Measurements from ENCODE around the gene PCDHA6. TPM values are rescaled to one million over a fixed set of nuclear protein-coding genes. Genes with fewer than 3 reads are reported as not detected.
"Not testable (repeated sequence)": the region's sequence is repeated elsewhere in the genome, so short reads cannot be mapped to it uniquely, and the experiment has no call there.

Gene PCDHA6
- total RNA-seq, 1 donor from 2014 or later, result 0.32 TPM

DNA sequence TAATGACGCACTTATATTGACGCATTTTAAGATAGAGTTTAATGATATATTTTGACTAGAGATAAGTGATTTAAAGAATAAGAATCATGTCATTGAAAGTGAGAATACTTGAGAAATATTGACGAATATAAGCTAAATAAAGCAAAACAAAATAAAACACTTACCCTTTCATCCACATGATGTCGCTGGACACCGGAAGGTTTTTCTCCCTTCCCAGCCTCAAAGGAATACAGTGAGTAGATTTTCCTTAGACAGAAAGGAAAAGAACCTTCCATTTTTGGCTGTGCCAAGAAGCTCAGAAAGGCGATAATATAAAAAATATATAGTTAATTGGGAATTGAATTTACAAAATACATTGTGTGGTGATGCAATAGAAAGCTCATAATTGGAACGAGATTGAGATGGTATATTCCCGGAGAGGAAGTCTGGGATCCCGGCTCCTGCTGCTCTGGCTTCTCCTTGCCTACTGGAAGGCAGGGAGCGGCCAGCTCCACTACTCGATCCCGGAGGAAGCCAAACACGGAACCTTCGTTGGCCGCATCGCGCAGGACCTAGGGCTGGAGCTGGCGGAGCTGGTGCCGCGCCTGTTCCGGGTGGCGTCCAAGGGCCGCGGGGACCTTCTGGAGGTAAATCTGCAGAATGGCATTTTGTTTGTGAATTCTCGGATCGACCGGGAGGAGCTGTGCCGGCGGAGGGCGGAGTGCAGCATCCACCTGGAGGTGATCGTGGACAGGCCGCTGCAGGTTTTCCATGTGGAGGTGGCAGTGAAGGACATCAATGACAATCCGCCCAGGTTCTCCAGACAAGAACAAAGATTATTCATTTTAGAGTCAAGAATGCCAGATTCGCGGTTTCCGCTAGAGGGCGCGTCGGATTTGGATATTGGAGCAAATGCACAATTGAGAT is 6.1 kb upstream of the PCDHA6 start, which contains the start of gene PCDHA5:
PCDHA5 (plus strand) TSS at position 239 of the 906 bp plus-strand sequence.
- DNase-seq (ENCODE audit: low spot score), result no peak

DNA sequence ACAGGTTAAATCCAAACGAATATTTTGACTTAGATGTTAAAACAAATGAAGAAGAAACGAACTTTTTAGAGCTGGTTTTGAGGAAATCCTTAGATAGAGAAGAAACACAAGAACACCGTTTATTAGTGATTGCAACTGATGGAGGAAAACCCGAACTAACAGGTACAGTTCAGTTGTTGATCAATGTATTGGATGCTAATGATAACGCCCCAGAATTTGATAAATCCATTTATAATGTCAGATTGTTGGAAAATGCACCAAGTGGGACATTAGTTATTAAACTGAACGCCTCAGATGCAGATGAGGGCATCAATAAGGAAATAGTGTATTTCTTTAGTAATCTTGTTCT is 5.5 kb upstream of the PCDHA6 start:
- DNase-seq (ENCODE audit: low spot score), result no peak

DNA sequence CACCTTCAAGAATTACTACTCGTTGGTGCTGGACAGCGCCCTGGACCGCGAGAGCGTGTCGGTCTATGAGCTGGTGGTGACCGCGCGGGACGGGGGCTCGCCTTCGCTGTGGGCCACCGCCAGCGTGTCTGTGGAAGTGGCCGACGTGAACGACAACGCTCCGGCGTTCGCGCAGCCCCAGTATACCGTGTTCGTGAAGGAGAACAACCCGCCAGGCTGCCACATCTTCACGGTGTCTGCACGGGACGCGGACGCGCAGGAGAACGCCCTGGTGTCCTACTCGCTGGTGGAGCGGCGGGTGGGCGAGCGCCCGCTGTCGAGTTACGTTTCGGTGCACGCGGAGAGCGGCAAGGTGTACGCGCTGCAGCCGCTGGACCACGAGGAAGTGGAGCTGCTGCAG is 4.8 kb upstream of the PCDHA6 start:
- not testable (repeated sequence) for DNase-seq (ENCODE audit: low spot score)

DNA sequence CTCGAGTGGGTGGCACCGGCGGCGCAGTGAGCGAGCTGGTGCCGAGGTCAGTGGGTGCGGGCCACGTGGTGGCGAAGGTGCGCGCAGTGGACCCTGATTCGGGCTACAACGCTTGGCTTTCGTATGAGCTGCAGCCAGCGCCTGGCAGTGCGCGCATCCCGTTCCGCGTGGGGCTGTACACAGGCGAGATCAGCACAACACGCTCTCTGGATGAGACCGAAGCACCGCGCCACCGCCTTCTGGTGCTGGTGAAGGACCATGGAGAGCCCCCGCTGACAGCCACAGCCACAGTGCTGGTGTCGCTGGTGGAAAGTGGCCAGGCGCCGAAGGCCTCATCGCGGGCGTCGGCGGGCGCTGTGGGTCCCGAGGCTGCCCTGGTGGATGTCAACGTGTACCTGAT is 4.3 kb upstream of the PCDHA6 start:
- DNase-seq (ENCODE audit: low spot score), result no peak

DNA sequence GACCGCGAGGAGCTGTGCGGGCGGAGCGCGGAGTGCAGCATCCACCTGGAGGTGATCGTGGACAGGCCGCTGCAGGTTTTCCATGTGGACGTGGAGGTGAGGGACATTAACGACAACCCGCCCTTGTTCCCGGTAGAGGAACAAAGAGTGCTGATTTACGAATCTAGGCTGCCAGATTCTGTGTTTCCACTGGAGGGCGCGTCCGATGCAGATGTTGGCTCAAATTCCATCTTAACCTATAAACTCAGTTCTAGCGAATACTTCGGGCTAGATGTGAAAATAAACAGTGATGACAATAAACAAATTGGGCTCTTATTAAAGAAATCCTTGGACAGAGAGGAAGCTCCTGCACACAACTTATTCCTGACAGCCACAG is 590 bp downstream of the PCDHA6 start:
- no peak for DNase-seq (ENCODE audit: low spot score)

DNA sequence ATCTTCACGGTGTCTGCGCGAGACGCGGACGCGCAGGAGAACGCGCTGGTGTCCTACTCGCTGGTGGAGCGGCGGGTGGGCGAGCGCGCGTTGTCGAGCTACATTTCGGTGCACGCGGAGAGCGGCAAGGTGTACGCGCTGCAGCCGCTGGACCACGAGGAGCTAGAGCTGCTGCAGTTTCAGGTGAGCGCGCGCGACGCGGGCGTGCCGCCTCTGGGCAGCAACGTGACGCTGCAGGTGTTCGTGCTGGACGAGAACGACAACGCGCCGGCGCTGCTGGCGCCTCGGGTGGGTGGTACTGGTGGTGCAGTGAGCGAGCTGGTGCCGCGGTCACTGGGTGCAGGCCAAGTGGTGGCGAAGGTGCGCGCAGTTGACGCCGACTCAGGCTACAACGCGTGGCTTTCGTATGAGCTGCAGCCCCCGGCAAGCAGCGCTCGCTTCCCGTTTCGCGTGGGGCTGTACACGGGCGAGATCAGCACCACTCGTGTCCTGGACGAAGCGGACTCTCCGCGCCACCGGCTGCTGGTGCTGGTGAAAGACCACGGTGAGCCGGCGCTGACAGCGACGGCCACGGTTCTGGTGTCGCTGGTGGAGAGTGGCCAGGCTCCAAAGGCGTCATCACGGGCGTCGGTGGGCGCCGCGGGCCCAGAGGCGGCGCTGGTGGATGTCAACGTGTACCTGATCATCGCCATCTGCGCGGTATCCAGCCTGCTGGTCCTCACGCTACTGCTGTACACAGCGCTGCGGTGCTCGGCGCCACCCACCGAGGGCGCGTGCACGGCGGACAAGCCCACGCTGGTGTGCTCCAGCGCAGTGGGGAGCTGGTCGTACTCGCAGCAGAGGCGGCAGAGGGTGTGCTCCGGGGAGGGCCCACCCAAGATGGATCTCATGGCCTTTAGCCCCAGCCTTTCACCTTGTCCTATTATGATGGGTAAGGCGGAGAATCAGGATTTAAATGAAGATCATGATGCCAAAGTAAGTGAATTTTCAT is 2.0 kb downstream of the PCDHA6 start:
- not testable (repeated sequence) for DNase-seq (ENCODE audit: low spot score)

DNA sequence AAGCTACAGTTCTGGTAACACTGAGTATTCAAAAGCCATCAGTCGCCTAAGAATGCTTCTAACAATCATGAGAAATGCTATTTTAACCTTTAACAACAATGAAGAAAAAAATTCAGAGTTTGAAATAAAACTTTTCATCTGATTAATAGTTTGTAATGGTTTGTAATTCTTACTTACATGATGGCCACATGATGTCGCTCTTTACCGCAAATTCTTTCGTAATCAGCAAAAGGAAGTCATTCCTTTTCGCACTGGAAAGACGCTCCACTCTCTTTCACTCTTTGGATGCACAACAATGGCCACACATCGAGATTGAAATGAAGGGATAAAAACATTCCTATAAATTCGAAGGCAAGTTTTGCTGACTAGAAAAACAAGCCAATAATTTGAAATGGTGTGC is 6.2 kb downstream of the PCDHA6 start, which contains the start of gene PCDHA7:
PCDHA7 (plus strand) TSS at position 277 of the 400 bp plus-strand sequence; CDS start at position 392, 115 bp downstream.
- no peak for DNase-seq (ENCODE audit: low spot score)

DNA sequence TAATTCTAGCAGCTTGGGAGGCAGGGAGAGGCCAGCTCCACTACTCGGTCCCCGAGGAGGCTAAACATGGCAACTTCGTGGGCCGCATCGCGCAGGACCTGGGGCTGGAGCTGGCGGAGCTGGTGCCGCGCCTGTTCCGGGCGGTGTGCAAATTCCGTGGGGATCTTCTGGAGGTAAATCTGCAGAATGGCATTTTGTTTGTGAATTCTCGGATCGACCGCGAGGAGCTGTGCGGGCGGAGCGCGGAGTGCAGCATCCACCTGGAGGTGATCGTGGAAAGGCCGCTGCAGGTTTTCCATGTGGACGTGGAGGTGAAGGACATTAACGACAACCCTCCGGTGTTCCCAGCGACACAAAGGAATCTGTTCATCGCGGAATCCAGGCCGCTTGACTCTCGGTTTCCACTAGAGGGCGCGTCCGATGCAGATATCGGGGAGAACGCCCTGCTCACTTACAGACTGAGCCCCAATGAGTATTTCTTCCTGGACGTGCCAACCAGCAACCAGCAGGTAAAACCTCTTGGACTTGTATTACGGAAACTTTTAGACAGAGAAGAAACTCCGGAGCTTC is 6.8 kb downstream of the PCDHA6 start:
- not testable (repeated sequence) for DNase-seq (ENCODE audit: low spot score)

DNA sequence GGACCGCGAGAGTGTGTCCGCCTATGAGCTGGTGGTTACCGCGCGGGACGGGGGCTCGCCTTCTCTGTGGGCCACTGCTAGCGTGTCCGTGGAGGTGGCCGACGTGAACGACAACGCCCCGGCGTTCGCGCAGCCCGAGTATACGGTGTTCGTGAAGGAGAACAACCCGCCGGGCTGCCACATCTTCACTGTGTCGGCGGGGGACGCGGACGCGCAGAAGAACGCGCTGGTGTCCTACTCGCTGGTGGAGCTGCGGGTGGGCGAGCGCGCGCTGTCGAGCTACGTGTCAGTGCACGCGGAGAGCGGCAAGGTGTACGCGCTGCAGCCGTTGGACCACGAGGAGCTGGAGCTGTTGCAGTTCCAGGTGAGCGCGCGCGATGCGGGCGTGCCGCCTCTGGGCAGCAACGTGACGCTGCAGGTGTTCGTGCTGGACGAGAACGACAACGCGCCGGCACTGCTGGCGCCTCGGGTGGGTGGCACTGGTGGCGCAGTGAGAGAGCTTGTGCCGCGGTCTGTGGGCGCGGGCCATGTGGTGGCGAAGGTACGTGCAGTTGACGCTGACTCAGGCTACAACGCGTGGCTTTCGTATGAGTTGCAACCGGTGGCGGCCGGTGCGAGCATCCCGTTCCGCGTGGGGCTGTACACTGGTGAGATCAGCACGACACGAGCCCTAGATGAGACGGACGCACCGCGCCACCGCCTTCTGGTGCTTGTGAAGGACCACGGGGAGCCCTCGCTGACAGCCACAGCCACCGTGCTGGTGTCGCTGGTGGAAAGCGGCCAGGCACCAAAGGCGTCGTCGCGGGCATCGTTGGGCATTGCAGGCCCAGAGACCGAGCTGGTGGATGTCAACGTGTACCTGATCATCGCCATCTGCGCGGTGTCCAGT is 8.1 kb downstream of the PCDHA6 start:
- peak; percentile 89 for DNase-seq (ENCODE audit: low spot score)

DNA sequence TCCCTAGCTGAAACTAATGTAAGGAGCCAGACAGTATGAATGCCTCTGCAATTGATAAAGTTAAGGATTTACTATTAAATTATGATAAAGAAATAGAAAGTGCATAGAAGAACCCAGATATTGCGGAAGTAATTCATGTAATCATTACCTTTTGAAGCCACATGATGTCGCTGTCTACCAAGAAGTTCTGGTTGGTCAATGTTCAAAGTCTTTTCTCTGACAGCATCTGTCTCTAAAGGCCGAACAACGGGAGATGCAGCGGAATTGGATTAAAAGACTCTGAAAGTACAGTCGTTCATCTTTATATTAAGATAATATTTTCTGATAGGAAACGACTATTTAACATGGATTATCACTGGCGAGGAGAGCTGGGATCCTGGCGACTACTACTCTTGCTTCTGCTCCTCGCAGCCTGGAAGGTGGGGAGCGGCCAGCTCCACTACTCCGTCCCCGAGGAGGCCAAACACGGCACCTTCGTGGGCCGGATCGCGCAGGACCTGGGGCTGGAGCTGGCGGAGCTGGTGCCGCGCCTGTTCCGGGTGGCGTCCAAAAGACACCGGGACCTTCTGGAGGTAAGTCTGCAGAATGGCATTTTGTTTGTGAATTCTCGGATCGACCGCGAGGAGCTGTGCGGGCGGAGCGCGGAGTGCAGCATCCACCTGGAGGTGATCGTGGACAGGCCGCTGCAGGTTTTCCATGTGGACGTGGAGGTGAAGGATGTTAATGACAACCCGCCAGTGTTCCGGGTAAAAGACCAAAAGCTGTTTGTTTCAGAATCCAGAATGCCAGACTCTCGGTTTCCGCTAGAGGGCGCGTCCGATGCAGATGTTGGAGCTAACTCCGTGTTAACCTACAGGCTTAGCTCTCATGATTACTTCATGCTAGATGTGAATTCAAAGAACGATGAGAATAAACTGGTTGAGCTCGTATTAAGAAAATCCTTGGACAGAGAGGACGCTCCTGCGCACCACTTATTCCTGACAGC is 13.5 kb downstream of the PCDHA6 start, which contains the start of gene PCDHA8:
PCDHA8 (plus strand) TSS at position 210 of the 985 bp plus-strand sequence; CDS start at position 345, 135 bp downstream.
- DNase-seq (ENCODE audit: low spot score), result peak; percentile 72

DNA sequence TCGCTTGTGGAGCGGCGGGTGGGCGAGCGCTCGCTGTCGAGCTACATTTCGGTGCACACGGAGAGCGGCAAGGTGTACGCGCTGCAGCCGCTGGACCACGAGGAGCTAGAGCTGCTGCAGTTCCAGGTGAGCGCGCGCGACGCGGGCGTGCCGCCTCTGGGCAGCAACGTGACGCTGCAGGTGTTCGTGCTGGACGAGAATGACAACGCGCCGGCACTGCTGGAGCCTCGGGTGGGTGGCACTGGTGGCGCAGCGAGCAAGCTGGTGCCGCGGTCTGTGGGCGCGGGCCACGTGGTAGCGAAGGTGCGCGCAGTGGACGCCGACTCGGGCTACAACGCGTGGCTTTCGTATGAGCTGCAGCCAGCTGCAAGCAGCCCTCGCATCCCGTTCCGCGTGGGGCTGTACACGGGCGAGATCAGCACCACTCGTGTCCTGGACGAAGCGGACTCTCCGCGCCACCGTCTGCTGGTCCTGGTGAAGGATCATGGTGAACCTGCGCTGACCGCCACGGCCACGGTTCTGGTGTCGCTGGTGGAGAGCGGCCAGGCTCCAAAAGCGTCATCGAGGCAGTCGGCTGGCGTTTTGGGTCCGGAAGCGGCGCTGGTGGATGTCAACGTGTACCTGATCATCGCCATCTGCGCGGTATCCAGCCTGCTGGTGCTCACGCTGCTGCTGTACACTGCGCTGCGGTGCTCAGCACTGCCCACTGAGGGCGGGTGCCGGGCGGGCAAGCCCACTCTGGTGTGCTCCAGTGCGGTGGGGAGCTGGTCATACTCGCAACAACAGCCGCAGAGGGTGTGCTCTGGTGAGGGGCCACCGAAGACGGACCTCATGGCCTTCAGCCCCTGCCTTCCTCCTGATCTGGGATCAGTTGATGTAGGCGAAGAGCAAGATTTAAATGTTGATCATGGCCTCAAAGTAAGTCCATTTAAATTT is 15.3 kb downstream of the PCDHA6 start:
- peak; percentile 74 for DNase-seq (ENCODE audit: low spot score)

DNA sequence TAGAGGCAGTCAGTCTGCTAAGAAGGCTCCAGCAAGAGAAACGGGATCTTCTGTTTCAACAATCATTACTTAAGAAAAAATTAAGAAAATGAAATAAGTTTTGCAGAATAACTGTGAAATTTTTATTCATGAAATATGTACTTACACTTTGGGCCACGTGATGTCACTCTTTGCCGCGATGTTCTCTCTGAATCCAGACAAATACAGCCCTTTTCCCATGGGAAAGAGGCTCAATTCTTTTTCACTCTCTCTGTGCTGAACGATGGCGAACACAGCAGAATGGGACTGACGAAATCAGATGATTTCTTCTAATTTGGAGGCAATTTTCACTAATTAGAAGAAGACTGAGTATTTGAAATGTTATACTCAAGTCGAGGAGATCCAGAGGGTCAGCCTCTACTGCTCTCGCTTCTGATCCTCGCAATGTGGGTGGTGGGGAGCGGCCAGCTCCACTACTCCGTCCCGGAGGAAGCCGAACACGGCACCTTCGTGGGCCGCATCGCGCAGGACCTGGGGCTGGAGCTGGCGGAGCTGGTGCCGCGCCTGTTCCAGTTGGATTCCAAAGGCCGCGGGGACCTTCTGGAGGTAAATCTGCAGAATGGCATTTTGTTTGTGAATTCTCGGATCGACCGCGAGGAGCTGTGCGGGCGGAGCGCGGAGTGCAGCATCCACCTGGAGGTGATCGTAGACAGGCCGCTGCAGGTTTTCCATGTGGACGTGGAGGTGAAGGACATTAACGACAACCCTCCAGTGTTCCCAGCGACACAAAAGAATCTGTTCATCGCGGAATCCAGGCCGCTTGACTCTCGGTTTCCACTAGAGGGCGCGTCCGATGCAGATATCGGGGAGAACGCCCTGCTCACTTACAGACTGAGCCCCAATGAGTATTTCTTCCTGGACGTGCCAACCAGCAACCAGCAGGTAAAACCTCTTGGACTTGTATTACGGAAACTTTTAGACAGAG is 20.7 kb downstream of the PCDHA6 start, which contains the start of gene PCDHA9:
PCDHA9 (plus strand) TSS at position 244 of the 964 bp plus-strand sequence; CDS start at position 358, 114 bp downstream.
- DNase-seq (ENCODE audit: low spot score), result not testable (repeated sequence)

DNA sequence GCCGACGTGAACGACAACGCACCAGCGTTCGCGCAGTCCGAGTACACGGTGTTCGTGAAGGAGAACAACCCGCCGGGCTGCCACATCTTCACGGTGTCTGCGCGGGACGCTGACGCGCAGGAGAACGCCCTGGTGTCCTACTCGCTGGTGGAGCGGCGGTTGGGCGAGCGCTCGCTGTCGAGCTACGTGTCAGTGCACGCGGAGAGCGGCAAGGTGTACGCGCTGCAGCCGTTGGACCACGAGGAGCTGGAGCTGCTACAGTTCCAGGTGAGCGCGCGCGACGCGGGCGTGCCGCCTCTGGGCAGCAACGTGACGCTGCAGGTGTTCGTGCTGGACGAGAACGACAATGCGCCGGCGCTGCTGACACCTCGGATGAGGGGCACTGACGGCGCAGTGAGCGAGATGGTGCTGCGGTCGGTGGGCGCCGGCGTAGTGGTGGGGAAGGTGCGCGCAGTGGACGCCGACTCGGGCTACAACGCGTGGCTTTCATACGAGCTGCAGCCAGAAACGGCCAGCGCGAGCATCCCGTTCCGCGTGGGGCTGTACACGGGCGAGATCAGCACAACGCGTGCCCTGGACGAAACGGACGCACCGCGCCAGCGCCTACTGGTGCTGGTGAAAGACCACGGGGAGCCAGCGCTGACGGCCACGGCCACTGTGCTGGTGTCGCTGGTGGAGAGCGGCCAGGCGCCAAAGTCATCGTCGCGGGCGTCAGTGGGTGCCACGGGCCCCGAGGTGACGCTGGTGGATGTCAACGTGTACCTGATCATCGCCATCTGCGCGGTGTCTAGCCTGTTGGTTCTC is 22.3 kb downstream of the PCDHA6 start:
- DNase-seq (ENCODE audit: low spot score), result peak; percentile 82

DNA sequence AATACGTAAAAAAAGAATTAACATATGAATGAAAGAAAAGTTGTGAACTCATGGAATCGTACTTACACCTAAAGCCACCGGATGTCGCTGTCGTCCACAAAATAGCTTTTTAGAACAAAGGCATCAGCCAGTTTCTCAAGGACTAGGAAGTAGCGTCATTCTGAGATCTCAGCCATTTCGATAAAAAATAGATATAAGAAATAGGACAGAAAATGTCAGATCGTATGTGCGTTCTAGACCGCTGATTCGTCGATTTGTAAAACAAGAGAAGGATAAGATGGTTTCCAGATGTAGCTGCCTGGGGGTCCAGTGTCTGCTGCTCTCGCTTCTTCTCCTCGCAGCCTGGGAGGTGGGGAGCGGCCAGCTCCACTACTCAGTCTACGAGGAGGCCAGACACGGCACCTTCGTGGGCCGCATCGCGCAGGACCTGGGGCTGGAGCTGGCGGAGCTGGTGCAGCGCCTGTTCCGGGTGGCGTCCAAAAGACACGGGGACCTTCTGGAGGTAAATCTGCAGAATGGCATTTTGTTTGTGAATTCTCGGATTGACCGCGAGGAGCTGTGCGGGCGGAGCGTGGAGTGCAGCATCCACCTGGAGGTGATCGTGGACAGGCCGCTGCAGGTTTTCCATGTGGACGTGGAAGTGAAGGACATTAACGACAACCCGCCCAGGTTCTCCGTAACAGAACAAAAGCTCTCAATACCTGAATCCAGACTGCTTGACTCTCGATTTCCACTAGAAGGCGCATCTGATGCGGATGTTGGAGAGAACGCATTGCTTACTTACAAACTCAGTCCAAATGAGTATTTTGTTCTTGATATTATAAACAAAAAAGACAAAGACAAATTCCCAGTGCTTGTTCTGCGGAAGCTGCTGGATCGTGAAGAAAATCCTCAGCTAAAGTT is 28.3 kb downstream of the PCDHA6 start, which contains the start of gene PCDHA10:
PCDHA10 (plus strand) TSS at position 126 of the 903 bp plus-strand sequence; CDS start at position 278, 152 bp downstream.
- DNase-seq (ENCODE audit: low spot score), result no peak
